ENCODE measurements around the gene PCDH19.
"Not testable (repeated sequence)": the region's sequence is repeated elsewhere in the genome, so short reads cannot be mapped to it uniquely, and the experiment has no call there.

The PCDH19 gene, protein sequence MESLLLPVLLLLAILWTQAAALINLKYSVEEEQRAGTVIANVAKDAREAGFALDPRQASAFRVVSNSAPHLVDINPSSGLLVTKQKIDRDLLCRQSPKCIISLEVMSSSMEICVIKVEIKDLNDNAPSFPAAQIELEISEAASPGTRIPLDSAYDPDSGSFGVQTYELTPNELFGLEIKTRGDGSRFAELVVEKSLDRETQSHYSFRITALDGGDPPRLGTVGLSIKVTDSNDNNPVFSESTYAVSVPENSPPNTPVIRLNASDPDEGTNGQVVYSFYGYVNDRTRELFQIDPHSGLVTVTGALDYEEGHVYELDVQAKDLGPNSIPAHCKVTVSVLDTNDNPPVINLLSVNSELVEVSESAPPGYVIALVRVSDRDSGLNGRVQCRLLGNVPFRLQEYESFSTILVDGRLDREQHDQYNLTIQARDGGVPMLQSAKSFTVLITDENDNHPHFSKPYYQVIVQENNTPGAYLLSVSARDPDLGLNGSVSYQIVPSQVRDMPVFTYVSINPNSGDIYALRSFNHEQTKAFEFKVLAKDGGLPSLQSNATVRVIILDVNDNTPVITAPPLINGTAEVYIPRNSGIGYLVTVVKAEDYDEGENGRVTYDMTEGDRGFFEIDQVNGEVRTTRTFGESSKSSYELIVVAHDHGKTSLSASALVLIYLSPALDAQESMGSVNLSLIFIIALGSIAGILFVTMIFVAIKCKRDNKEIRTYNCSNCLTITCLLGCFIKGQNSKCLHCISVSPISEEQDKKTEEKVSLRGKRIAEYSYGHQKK (N-terminal part only)

GRCh38 chrX:100409610-100410590 is at the start of gene PCDH19:
TSS of gene PCDH19 (minus strand) at chrX:100410273. CDS start at chrX:100408597, 1,676 bp downstream.
- DNase-seq = peak; percentile 66

GRCh38 chrX:100449696-100450608 is 39.9 kb upstream of the PCDH19 start:
- no peak for DNase-seq

DNA sequence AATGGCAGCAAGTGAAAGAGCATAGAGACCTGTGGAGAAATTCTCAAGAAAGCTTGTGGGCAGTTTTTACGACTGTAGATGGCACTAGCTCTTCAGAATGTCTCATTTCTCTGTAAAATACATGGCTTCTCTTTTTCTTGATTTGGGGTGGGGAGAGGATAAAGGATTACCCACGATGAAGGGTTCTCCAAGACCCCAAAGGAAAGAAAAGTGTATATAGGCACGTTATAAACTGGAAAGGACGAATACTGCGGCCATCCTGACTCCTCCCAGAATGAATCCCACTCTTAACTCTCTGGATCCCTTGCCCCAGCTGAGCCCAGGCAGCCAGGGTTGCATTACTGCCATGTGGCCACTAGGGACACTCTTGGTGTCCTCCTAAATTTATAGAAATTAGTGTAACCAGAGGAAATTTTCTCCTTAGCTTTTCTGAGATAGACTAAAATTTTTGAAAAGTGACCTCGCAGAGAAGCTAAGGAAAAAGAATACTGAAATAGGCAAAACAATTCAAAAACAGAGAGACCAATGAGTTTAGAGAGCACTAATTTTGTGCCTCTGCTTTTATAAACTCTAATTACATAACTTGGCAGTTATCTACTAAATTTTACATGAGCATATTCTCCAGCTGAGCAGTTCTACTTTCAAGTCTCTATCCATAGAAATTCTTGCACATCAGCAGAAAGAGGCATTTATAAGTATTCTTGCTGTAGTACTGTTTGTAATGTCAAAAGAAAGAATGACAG is 37.8 kb upstream of the PCDH19 start:
- peak; percentile 22 for DNase-seq

- DNase-seq = no peak
These were observed 35.5 kb upstream of the PCDH19 start for GRCh38 chrX:100445593-100445992.

- DNase-seq = not testable (repeated sequence)
These were observed 31.2 kb upstream of the PCDH19 start for GRCh38 chrX:100441321-100441720.

GRCh38 chrX:100440006-100440405 is 29.9 kb upstream of the PCDH19 start:
- no peak for DNase-seq

- no peak for DNase-seq
These were observed 25.7 kb upstream of the PCDH19 start for GRCh38 chrX:100435726-100436125.

- DNase-seq = no peak
These were observed 13.9 kb upstream of the PCDH19 start for GRCh38 chrX:100424012-100424411.

DNA sequence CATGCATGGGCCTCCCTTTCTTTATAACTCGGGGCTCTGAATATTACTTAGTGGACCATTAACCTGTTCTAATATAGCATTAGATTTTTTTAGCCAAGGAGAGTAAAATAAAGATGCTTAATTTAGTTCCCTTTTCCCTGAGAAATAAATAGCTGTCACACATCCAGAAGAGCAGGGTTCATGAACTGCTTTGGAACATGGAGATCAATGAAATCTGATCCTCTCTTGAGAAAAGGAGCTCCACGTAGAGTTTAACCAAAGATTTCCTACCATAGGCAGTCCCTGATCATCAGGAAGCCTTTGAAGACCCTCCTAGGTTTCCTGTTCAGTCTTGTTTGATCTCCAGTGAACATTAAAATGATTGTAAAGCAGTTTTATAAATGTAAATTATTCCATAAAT is 8.5 kb upstream of the PCDH19 start:
- no peak for DNase-seq

DNA sequence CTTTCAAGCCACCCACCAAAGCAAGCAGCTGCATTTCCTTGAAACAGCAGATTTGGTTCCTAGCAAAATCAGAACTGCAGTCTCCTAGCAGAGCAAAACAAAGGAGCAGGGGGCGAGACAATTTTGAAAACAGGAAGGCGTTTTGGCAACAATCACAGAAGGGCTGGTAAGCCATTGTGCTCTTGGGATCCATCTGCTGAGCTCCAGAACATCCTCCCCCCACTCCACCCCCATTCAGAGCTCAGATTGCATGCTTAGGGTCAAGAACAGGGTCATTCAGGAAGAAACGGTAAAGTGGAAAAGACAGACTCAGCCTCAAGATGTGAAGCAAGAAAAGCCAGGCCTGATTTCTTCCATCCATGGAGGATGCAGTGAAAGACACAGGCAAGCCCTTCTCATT is 7.6 kb upstream of the PCDH19 start:
- DNase-seq = no peak

DNA sequence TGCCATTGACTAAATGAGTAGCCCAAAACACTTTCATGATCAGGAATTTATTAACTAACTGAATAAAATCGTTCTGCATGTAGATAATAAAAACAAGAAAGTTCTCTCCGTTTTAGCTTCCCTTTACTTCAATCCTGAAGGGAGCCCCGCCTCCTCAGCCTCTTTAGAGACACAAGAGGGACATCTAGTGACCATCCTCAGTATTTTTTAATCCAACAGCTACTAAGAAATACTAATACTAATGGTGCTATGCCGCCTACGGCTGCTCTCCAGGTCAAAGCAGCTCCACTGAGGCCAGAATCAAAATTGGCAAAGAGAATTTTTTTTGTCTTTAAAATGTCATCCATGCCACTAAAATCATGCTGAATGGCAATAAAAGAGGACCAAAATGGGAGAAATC is 3.2 kb upstream of the PCDH19 start:
- DNase-seq = peak; percentile 29

DNA sequence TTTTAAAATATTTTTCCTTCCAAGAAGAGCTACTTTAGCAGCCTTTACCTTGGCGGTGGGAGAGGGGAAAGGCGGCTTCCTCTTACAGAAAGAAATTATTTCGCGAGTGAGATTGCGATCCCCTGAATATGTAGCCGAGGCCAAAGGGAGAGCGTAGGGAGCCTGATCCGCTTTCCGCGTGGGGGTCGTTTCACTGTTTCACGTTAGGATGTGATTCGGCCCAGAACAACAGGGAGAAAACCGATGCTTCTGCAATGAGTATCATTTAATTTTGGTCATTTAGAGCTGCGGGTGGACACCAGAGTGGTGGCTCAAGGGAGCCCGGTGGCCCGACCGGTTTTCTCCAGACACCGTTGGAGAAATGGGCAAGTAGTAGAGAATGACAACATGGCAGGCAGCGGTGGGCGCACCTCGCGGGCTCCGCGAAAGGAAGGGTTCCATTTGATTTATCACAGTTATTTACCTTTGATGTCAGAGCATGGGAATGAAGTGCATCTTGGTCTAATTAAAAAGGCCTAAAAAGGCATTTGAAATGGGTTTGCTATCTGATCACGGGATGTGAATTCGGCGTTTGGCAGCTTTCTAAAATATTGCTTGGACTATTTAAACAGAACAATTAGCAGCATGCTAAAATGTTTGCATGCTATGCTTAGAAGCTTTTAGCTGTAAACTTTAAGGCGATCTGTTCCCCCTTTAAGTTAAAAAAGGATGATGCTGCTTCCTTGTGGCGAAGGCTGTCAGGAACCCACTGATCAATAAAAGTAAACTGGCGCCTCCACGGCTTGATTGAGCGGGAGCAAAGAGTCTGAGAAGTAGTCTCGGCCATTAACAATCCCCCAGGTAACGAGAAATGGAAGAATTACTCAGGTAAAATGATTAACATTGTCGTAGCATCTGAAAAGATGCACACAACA is 2.0 kb upstream of the PCDH19 start:
- DNase-seq = no peak

DNA sequence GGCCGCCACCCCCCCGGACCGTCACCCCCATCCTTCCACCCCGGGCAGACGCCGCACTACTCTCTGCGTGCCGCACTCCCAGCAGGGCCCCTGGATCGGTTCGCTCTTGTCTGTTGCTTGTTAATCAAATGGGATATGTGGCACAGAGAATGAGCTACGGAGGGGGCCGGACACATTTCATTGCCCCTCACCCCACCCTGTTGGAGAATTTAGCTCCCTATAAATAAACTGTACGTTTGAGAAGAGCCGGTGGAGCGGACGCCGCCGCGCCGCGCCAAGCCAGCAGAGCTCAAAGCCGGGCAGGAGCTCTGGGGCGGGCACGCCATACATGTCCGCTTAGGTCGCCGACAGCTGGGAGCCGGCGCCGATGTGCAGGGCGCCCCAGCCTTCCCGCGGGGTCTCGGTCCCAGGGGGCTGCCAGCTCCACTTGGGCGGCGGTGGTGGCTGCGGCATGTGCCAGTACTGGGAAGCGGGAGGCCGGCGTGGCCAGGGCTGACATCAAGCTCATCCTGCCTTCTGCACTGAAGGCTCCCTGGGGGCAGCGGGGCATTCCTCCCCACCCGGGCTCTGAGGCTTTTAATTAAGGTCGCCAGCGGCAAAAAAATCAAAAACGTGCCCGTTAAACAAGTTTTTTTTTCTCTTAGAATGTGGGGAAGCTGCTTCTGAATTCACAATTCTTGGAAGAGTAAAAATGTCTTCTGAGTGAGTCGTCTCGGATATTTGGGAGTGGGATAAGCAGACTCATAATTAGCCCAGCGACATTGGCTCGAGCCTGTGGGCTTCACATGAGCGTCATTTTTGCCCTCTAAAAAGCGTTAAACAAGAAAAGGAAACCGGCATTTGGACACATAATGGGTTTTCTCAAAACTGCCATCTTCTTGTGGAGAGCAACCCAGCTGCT is 1.1 kb upstream of the PCDH19 start:
- DNase-seq = no peak

GRCh38 chrX:100408713-100409609 is 1.1 kb downstream of the PCDH19 start:
- DNase-seq = no peak

- no peak for DNase-seq
These were observed 2.0 kb downstream of the PCDH19 start for GRCh38 chrX:100407784-100408712.

DNA sequence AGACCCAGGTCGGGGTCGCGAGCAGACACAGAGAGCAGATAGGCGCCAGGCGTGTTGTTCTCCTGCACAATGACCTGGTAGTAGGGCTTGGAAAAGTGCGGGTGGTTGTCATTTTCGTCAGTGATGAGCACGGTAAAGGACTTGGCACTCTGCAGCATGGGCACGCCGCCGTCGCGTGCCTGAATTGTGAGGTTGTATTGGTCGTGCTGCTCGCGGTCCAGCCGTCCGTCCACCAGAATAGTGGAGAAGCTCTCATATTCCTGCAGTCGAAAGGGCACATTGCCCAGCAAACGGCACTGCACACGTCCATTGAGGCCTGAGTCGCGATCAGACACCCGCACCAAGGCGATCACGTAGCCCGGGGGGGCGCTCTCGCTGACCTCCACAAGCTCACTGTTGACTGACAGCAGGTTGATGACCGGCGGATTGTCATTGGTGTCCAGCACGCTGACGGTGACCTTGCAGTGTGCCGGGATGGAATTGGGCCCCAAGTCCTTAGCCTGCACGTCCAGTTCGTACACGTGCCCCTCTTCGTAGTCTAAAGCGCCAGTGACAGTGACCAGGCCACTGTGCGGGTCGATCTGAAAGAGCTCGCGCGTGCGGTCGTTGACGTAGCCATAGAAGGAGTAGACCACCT is 2.8 kb downstream of the PCDH19 start:
- DNase-seq = no peak
